Activated CD8-positive, alpha-beta memory T cell treated with anti-CD3 and anti-CD28 coated beads, Interleukin-2, amount 50 U/mL, for 1 hour (primary cell): ENCODE measurements around the gene NTNG2.

Source experiments
- DNase-seq: peaks from one replicate; pipeline ENCODE4 v3.0.0-alpha.2; 2020; ENCODE audit errors: extremely low read depth

NTNG2 gene

GRCh38 chr9:132235894-132236661 is 74.2 kb downstream of the NTNG2 start:
- DNase-seq = no peak

- no peak for DNase-seq
Measured at GRCh38 chr9:132236662-132237311, 74.9 kb downstream of the NTNG2 start.

- no peak for DNase-seq
Measured at GRCh38 chr9:132237481-132237880, 75.6 kb downstream of the NTNG2 start.

- no peak for DNase-seq
Measured at GRCh38 chr9:132238026-132238972, 76.4 kb downstream of the NTNG2 start.

- DNase-seq = no peak
Measured at GRCh38 chr9:132238992-132239391, 77.1 kb downstream of the NTNG2 start.

GRCh38 chr9:132239518-132239917 is 77.7 kb downstream of the NTNG2 start:
- DNase-seq = no peak

- DNase-seq = no peak
Measured at GRCh38 chr9:132239999-132240840, 78.4 kb downstream of the NTNG2 start.

GRCh38 chr9:132240841-132241482 is 79.1 kb downstream of the NTNG2 start:
- DNase-seq = peak; percentile 96

GRCh38 chr9:132241483-132241839 is 79.6 kb downstream of the NTNG2 start:
- no peak for DNase-seq

- DNase-seq = no peak
Measured at GRCh38 chr9:132241840-132242620, 80.2 kb downstream of the NTNG2 start.

GRCh38 chr9:132242621-132243155 is 80.8 kb downstream of the NTNG2 start:
- no peak for DNase-seq

- DNase-seq = no peak
Measured at GRCh38 chr9:132243156-132244074, 81.6 kb downstream of the NTNG2 start.

- no peak for DNase-seq
Measured at GRCh38 chr9:132244582-132245455, 83.0 kb downstream of the NTNG2 start.

- DNase-seq = no peak
Measured at GRCh38 chr9:132245465-132245864, 83.6 kb downstream of the NTNG2 start.

GRCh38 chr9:132247942-132248341 is 86.1 kb downstream of the NTNG2 start:
- DNase-seq = no peak

- DNase-seq = no peak
Measured at GRCh38 chr9:132249123-132249522, 87.3 kb downstream of the NTNG2 start.

- no peak for DNase-seq
Measured at GRCh38 chr9:132249690-132250089, 87.8 kb downstream of the NTNG2 start.
